MCF 10A (cell line): ENCODE data around the gene LDB2. TPM values are rescaled to one million over a fixed set of nuclear protein-coding genes. Genes with fewer than 3 reads are reported as not detected.

Source experiments
- BruUV-seq: library from RNA; stranded (reverse); fragments of 400-500 nt; replicated peaks from 2 replicates; lab custom pipeline; 2021; lab: Mats Ljungman, UMichigan
- CTCF ChIA-PET: fragments of 300-600 bp; sonication (Branson Sonifier 250); formaldehyde crosslinking; extraction: SDS; loops from one replicate; lab custom pipeline; 2021; ENCODE audit warnings: antibody characterized with exemption, inconsistent platforms; lab: Yijun Ruan, JAX
- POLR2A ChIA-PET: fragments of 300-600, 350-650 bp; sonication (Branson Sonifier 250); formaldehyde crosslinking; extraction: SDS; loops from one replicate; lab custom pipeline; 2020; ENCODE audit warnings: antibody characterized with exemption, inconsistent platforms; lab: Yijun Ruan, JAX
- DNase-seq: peaks from one replicate; pipeline ENCODE4 v3.0.0-alpha.2; 2018; ENCODE audit not compliant: unreplicated experiment
- H3K27ac Mint-ChIP-seq: one replicate; pipeline ENCODE4 v1.8.0; 2022; ENCODE audit warnings: mild to moderate bottlenecking, low read depth, mixed read lengths; ENCODE audit not compliant: unreplicated experiment
- H3K27me3 Mint-ChIP-seq: one replicate; pipeline ENCODE4 v1.8.0; 2022; ENCODE audit warnings: mixed read lengths; ENCODE audit not compliant: insufficient read depth, unreplicated experiment
- H3K36me3 Mint-ChIP-seq: one replicate; pipeline ENCODE4 v1.8.0; 2022; ENCODE audit warnings: mild to moderate bottlenecking, moderate library complexity, mixed read lengths; ENCODE audit not compliant: insufficient read depth, unreplicated experiment
- H3K4me1 Mint-ChIP-seq: one replicate; pipeline ENCODE4 v1.8.0; 2022; ENCODE audit warnings: mixed read lengths; ENCODE audit not compliant: insufficient read depth, unreplicated experiment
- H3K4me3 Mint-ChIP-seq: one replicate; pipeline ENCODE4 v1.8.0; 2022; ENCODE audit warnings: mild to moderate bottlenecking, moderate library complexity, mixed read lengths; ENCODE audit not compliant: unreplicated experiment
- H3K9me3 Mint-ChIP-seq: one replicate; pipeline ENCODE4 v1.8.0; 2022; ENCODE audit warnings: mixed read lengths; ENCODE audit not compliant: unreplicated experiment
- CTCF ChIP-seq: fragments of 200-600 bp; IDR thresholded peaks from one replicate; pipeline ENCODE4 v1.8.0; 2022; ENCODE audit warnings: antibody characterized with exemption, mild to moderate bottlenecking; ENCODE audit not compliant: unreplicated experiment
- intact Hi-C: fragments of 100-400 bp; cut with micrococcal nuclease; formaldehyde crosslinking; loops from 2 replicates; pipeline ENCODE4 v1.14.1; 2022
- total RNA-seq: library from RNA; stranded (reverse); gene quantifications from 2 replicates; pipeline ENCODE4 v1.2.3, GENCODE V29; 2022

The LDB2 gene
- total RNA-seq, 1 experiment from 2014 or later = not detected

- H3K27me3 Mint-ChIP-seq = peaks cover 73% of the 10 kb centered on the region
- POLR2A ChIA-PET = no interaction called here
- H3K9me3 Mint-ChIP-seq = no peaks in the 10 kb centered on the region
- no peaks in the 10 kb centered on the region for H3K36me3 Mint-ChIP-seq
- CTCF ChIA-PET = interaction anchor here (0.6 to 6.4 kb wide), 18 partner anchors 15 to 1333 kb away, joined by 3 to 78 read pairs (median 6); no protein-coding TSS in a partner anchor
- H3K27ac Mint-ChIP-seq = no peak overlapping the region
- intact Hi-C loops = loop anchor here (1.0 to 5.0 kb wide), 4 partner anchors 108 to 823 kb away; no protein-coding TSS in a partner anchor
- BruUV-seq = no TSS peak
- H3K4me3 Mint-ChIP-seq = no peak overlapping the region
- DNase-seq = no peak
- no peak for TF ChIP-seq CTCF
- H3K4me1 Mint-ChIP-seq = peaks cover 7% of the 10 kb centered on the region
Observed at GRCh38 chr4:16643893-16644292, 254.6 kb downstream of the LDB2 start.

- intact Hi-C loops = loop anchor here (1.0 to 5.0 kb wide), 4 partner anchors 109 to 824 kb away; no protein-coding TSS in a partner anchor
- no peak overlapping the region for H3K27ac Mint-ChIP-seq
- TF ChIP-seq CTCF = peak; percentile 22
- no peaks in the 10 kb centered on the region for H3K36me3 Mint-ChIP-seq
- no peaks in the 10 kb centered on the region for H3K9me3 Mint-ChIP-seq
- DNase-seq = peak; percentile 32
- ChIA-PET POLR2A (interaction anchor here (0.6 kb wide), 1 partner anchor 922 kb away, joined by 3 read pairs; no protein-coding TSS in a partner anchor), CTCF (interaction anchor here (0.5 to 6.4 kb wide), 31 partner anchors 14 to 829 kb away, joined by 3 to 78 read pairs (median 5); no protein-coding TSS in a partner anchor)
- BruUV-seq = no TSS peak
- no peak overlapping the region for H3K4me3 Mint-ChIP-seq
- H3K27me3 Mint-ChIP-seq = peaks cover 73% of the 10 kb centered on the region
- peaks cover 7% of the 10 kb centered on the region for H3K4me1 Mint-ChIP-seq
Observed at GRCh38 chr4:16642897-16643296, 255.5 kb downstream of the LDB2 start.

GRCh38 chr4:16641971-16642370 lies 256.5 kb downstream of the LDB2 start:
- ChIA-PET CTCF (interaction anchor here (0.8 to 6.4 kb wide), 21 partner anchors 13 to 828 kb away, joined by 3 to 78 read pairs (median 5); no protein-coding TSS in a partner anchor), POLR2A (no interaction called here)
- H3K27me3 Mint-ChIP-seq = peaks cover 73% of the 10 kb centered on the region
- H3K4me1 Mint-ChIP-seq = peaks cover 7% of the 10 kb centered on the region
- no peak overlapping the region for H3K27ac Mint-ChIP-seq
- no peak overlapping the region for H3K4me3 Mint-ChIP-seq
- no peaks in the 10 kb centered on the region for H3K9me3 Mint-ChIP-seq
- H3K36me3 Mint-ChIP-seq = no peaks in the 10 kb centered on the region
- no peak for TF ChIP-seq CTCF
- BruUV-seq = no TSS peak
- no peak for DNase-seq
- intact Hi-C loops = loop anchor here (5.0 kb wide), 1 partner anchor 825 kb away; no protein-coding TSS in a partner anchor

- peak; percentile 13 for DNase-seq
- intact Hi-C loops = no loop called here
- ChIA-PET POLR2A (no interaction called here), CTCF (interaction anchor here (1.3 kb wide), 1 partner anchor 687 kb away, joined by 3 read pairs; no protein-coding TSS in a partner anchor)
- no peaks in the 10 kb centered on the region for H3K36me3 Mint-ChIP-seq
- BruUV-seq = no TSS peak
- no peaks in the 10 kb centered on the region for H3K4me1 Mint-ChIP-seq
- no peak overlapping the region for H3K4me3 Mint-ChIP-seq
- peaks cover 70% of the 10 kb centered on the region for H3K27me3 Mint-ChIP-seq
- no peaks in the 10 kb centered on the region for H3K9me3 Mint-ChIP-seq
- H3K27ac Mint-ChIP-seq = no peak overlapping the region
- TF ChIP-seq CTCF = no peak
Observed at GRCh38 chr4:16636912-16637630, 261.4 kb downstream of the LDB2 start.
